Spleen (tissue), 11 donors: ENCODE results near the gene CHRND. TPM values are rescaled to one million over a fixed set of nuclear protein-coding genes. Genes with fewer than 3 reads are reported as not detected.

Experiments used
- DNase-seq: peaks from one replicate; pipeline ENCODE4 v3.0.0-alpha.2; 2020
- H3K27ac ChIP-seq, 8 donors: fragments of 200-600 bp; sonication (generic) in 7 of 8; 1 replicate in 4 of 8; 2 replicates in 4 of 8; pipeline versions ENCODE4 v1.5.0 to v1.8.0; 2016 to 2021; ENCODE audit warnings: inconsistent platforms in 4 of 8, mild to moderate bottlenecking in 4 of 8, moderate library complexity in 1 of 8
- H3K27me3 ChIP-seq, 7 donors: fragments of 200-600 bp; sonication (generic) in 6 of 7; replicated peaks in 1 of 7; 1 replicate in 4 of 7; 2 replicates in 3 of 7; pipeline versions ENCODE4 v1.5.0 to v1.8.0; 2016 to 2021; ENCODE audit warnings: inconsistent platforms in 3 of 7, mild to moderate bottlenecking in 1 of 7
- H3K36me3 ChIP-seq, 6 donors: fragments of 200-600 bp; sonication (generic) in 5 of 6; 1 replicate in 4 of 6; 2 replicates in 2 of 6; pipeline versions ENCODE4 v1.5.0 to v1.8.0; 2016 to 2021; ENCODE audit warnings: inconsistent platforms in 2 of 6
- H3K4me1 ChIP-seq, 6 donors: fragments of 200-600 bp; sonication (generic) in 5 of 6; 1 replicate in 3 of 6; 2 replicates in 3 of 6; pipeline versions ENCODE4 v1.5.0 to v1.8.0; 2016 to 2021; ENCODE audit warnings: inconsistent platforms in 3 of 6
- H3K4me3 ChIP-seq, 8 donors: fragments of 200-600 bp; sonication (generic) in 7 of 8; 1 replicate in 4 of 8; 2 replicates in 4 of 8; pipeline versions ENCODE4 v1.5.0 to v1.8.0; 2016 to 2021; ENCODE audit warnings: inconsistent platforms in 4 of 8, mild to moderate bottlenecking in 4 of 8, moderate library complexity in 2 of 8
- H3K9me3 ChIP-seq, 8 donors: fragments of 200-600 bp; sonication (generic) in 7 of 8; 1 replicate in 4 of 8; 2 replicates in 4 of 8; pipeline versions ENCODE4 v1.5.0 to v1.8.0; 2016 to 2021; ENCODE audit warnings: inconsistent platforms in 4 of 8
- POLR2A ChIP-seq, 3 donors: fragments of 450-650 bp; IDR thresholded peaks; one replicate each; pipeline ENCODE4 v1.5.1; 2017; ENCODE audit warnings: antibody characterized with exemption in 3 of 3, mild to moderate bottlenecking in 1 of 3
- POLR2AphosphoS5 ChIP-seq, 3 donors: sonication (generic); formaldehyde crosslinking; IDR thresholded peaks; one replicate each; pipeline ENCODE4 v1.5.1; 2017; ENCODE audit warnings: antibody characterized with exemption in 3 of 3
- WGBS, 5 donors: extraction: QIAGEN DNeasy Blood & Tissue Kit in 3 of 5; methylation state at CpG; one replicate each; pipeline versions ENCODE4 v1.1.5 to v1.1.7; 2013 to 2018; 5-methylcytosine and 5-hydroxymethylcytosine counted together
- intact Hi-C: fragments of 100-400 bp; cut with DNase I; formaldehyde crosslinking; loops from one replicate; pipeline ENCODE4 v1.15.0; 2023; ENCODE audit warnings: low total_unique reads
- polyA plus RNA-seq, 3 donors: library from polyadenylated mRNA; stranded (reverse); fragments of 200-250 nt; gene quantifications; one replicate each; pipeline ENCODE4 v1.2.1, GENCODE V29; 2013
- total RNA-seq, 7 donors: library from RNA; depleted of rRNA in 3 of 7; stranded (reverse); fragments of >200 nt in 3 of 7; fragmentation: NEBNext Ultra II Directional in 4 of 7; extraction: Animal tissue kit (Norgen Biotek cat#: 25700) in 4 of 7; gene quantifications; one replicate each; pipeline versions ENCODE4 v1.1.0 to v1.2.1, GENCODE V29; 2016 to 2021
- TF ChIP-seq, protein P1 (sequence below), 11 experiments: fragments of 200-600 bp in 7 of 11; fragments of 450-650 bp in 4 of 11; sonication (generic) in 4 of 11; IDR thresholded peaks in 8 of 11; conservative IDR thresholded peaks in 3 of 11; 1 replicate in 7 of 11; 2 replicates in 4 of 11; pipeline versions ENCODE4 v1.4.0 to v1.8.0; 2016 to 2021; ENCODE audit warnings: antibody characterized with exemption in 11 of 11, inconsistent platforms in 4 of 11, mild to moderate bottlenecking in 1 of 11
- donor health status: healthy with polysubstance abuse.
- donor health status: DM: no; HTN: no; CAD: no; lungs with moderate emphysema.
- donor health status: DM: no; HTN: no; CAD: no.
- donor health status: Bipolar disorder and iron deficiency.
- donor health status: healthy.
- donor health status: DM: no; HTN: no; CAD: no.
- donor health status: DM: yes; HTN: yes; CAD: no.

Gene CHRND
- total and polyA plus RNA-seq, 10 donors = 0.32 TPM; not detected in 9

DNA sequence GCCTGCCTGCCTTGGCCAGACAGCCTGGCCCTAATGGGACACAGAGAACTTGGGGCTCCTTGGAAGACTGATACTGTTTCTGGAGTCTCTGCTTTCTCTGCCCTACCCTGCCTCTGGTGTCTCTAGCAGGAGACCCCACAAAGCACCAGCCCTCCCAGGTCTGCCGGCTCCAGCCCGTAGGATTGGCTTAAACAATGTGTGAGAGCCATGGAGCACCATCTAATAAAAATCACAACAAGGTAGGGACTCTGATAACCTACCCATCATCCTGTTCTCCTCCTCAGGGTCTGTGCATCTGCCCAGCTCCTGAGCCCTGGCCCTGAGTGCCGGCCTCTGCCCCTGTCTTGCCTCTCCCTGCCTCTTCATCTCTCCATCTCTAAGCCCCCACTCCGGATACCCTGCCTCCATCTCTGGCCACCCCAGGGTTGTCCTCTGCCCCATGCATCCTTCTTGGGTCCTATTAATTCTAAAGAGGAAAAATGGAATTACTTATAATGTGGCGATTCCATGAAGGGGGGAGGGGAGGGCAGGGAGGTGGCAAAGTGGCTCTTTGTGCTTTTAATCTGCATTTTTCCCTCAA is 37.1 kb upstream of the CHRND start:
- TF ChIP-seq POLR2AphosphoS5 (IDR thresholded peaks at IDR 0.05) (no peak), POLR2A (IDR thresholded peaks at IDR 0.05) (no peak)
- TF ChIP-seq, protein P1, sequence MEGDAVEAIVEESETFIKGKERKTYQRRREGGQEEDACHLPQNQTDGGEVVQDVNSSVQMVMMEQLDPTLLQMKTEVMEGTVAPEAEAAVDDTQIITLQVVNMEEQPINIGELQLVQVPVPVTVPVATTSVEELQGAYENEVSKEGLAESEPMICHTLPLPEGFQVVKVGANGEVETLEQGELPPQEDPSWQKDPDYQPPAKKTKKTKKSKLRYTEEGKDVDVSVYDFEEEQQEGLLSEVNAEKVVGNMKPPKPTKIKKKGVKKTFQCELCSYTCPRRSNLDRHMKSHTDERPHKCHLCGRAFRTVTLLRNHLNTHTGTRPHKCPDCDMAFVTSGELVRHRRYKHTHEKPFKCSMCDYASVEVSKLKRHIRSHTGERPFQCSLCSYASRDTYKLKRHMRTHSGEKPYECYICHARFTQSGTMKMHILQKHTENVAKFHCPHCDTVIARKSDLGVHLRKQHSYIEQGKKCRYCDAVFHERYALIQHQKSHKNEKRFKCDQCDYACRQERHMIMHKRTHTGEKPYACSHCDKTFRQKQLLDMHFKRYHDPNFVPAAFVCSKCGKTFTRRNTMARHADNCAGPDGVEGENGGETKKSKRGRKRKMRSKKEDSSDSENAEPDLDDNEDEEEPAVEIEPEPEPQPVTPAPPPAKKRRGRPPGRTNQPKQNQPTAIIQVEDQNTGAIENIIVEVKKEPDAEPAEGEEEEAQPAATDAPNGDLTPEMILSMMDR (IDR thresholded peaks at IDR 0.05 in 8 of 11, conservative IDR thresholded peaks at IDR 0.05 in 3 of 11) = no peak
- Histone ChIP-seq H3K27me3 (peaks cover 0 to 84% (median 53%) of the 10 kb centered on the region in 7 donors), H3K4me3 (no peak overlapping the region), H3K36me3 (no peaks in the 10 kb centered on the region), H3K9me3 (no peaks in the 10 kb centered on the region), H3K4me1 (peaks cover 9 to 34% (median 25%) of the 10 kb centered on the region in 6 donors), H3K27ac (no peak overlapping the region)
- intact Hi-C loops = no loop called here
- DNase-seq = peak; percentile 47
- 82 to 95% (median 90%) methylated on average over 5 of the region's 5 CpGs for WGBS, 5 donors

DNA sequence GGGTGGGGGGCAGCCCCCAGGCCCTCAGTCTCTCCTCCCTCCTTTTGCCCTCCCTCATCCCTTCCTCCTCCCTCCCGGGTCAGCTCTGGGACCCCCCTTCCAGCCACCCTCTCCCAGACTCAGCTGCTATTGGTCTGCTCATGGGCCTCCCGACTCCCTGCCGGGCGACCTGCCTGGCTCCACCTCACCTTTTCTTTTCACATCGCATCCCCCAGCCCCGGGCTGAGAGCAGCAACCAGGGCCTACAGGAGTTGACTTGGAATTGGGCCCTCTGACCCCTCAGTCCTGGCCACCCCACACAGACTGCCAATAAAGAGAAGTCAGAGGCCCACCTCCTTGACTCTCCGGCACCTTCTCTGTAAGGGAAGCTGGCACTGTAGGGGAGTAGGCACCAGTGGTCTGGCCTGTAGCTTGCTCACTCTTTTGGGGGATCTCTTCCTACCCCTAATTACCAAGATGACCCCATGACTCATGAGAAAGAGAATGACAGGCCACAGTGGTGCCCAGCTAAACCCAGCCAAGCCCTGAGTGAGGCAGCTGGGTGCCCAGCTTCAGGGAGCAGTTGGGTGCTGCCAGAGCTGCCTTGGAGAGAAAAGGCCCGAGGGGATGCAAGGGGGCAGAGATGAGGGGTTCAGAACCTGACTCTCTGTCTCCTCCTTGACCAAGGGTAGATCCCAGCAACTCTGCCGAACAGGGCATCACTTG is 36.3 kb upstream of the CHRND start:
- Histone ChIP-seq H3K4me3 (no peak overlapping the region), H3K36me3 (no peaks in the 10 kb centered on the region), H3K27me3 (peaks cover 0 to 76% (median 45%) of the 10 kb centered on the region in 7 donors), H3K9me3 (no peaks in the 10 kb centered on the region), H3K4me1 (peaks cover 9 to 34% (median 25%) of the 10 kb centered on the region in 6 donors), H3K27ac (no peak overlapping the region)
- 79 to 85% (median 83%) methylated on average over 9 of the region's 9 CpGs for WGBS, 5 donors
- intact Hi-C loops = no loop called here
- TF ChIP-seq, protein P1 (IDR thresholded peaks at IDR 0.05 in 8 of 11, conservative IDR thresholded peaks at IDR 0.05 in 3 of 11) = no peak
- DNase-seq = peak; percentile 54

DNA sequence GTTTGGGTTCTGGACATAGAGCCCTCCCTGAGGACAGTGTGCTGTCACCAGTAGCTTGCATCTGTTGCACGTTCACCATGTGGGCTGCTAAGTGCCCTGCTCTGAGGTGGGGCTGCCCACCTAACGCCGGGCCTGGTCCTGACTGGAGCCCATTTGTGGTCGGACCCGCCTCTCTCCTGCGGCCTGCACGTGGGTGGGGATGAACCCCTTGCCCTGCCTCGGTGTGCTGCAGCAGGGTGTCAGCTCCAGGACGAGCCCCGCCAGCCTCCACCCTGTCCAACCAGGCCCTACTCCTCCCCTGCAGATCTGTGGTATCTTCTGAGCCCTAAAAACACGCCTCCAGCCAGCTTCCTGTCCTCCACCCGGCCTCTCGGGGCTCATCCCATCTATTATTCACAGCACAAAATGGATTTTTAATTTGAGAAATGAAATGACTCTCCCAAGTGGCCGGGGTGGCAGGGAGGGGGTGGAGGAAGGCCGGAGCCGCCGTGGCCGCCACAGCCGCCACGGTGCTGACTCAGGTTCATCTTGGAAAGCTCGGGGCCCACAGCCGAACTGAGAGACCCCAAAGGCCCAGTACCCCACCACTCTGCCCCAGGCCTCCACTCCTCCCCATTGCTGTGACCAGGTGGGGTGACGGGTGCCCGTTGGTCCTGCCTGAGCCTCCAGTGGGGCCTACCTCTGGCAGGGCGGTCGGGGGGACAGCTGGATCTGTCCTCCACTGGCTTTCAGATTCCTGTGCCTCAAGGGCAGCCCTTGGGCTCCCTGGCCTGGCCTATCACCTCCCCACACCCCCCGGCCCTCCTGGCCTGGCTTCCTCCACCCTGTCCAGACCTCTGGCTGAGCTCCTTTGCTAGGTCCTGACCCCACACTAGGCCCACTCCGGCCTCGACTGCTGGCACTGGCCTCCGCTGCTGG is 35.5 kb upstream of the CHRND start:
- no peak for TF ChIP-seq POLR2AphosphoS5 (IDR thresholded peaks at IDR 0.05)
- no peak for TF ChIP-seq POLR2A (IDR thresholded peaks at IDR 0.05)
- TF ChIP-seq, protein P1 (IDR thresholded peaks at IDR 0.05 in 8 of 11, conservative IDR thresholded peaks at IDR 0.05 in 3 of 11) = no peak
- intact Hi-C loops = no loop called here
- WGBS, 5 donors = 78 to 90% (median 87%) methylated on average over 29 to 30 of the region's 30 CpGs
- no peak overlapping the region for H3K27ac ChIP-seq
- H3K4me3 ChIP-seq = no peak overlapping the region
- no peaks in the 10 kb centered on the region for H3K9me3 ChIP-seq
- H3K36me3 ChIP-seq = no peaks in the 10 kb centered on the region
- H3K27me3 ChIP-seq = peaks cover 0 to 67% (median 36%) of the 10 kb centered on the region in 7 donors
- H3K4me1 ChIP-seq = peaks cover 9 to 27% (median 23%) of the 10 kb centered on the region in 6 donors
- peak; percentile 67 for DNase-seq
